ENCODE measurements around the gene PDE6D. TPM values are rescaled to one million over a fixed set of nuclear protein-coding genes. Genes with fewer than 3 reads are reported as not detected.

The PDE6D gene
- total and polyA plus RNA-seq, 2 of the 13 experiments (the other 11 are each of a cell fraction or from before 2014, with no cell fraction given), result 14.1 to 23.2 TPM

GRCh38 chr2:231780123-231780908, 766 bp downstream of the PDE6D start (continued):
- TF ChIP-seq ZBED4 (CRISPR knock-in tag; IDR thresholded peaks at IDR 0.05; ENCODE audit: borderline replicate concordance) (no peak), NFYC (CRISPR knock-in tag; IDR thresholded peaks at IDR 0.05) (no peak), MAX (IDR thresholded peaks at IDR 0.05) (peak; percentile 57), ZHX1 (CRISPR knock-in tag; IDR thresholded peaks at IDR 0.05; ENCODE audit: low read depth) (no peak), FOXK2 (IDR thresholded peaks at IDR 0.05) (no peak), NRL (CRISPR knock-in tag; IDR thresholded peaks at IDR 0.05; ENCODE audit: borderline replicate concordance) (peak; percentile 19; the same call in 1 of the 2 replicates), HIC2 (CRISPR knock-in tag; IDR thresholded peaks at IDR 0.05; ENCODE audit: low read depth) (no peak), JARID2 (CRISPR knock-in tag; IDR thresholded peaks at IDR 0.05; ENCODE audit: insufficient replicate concordance) (no peak), MTF1 (CRISPR knock-in tag; IDR thresholded peaks at IDR 0.05) (no peak), ZNF83 (CRISPR knock-in tag; IDR thresholded peaks at IDR 0.05; ENCODE audit: borderline replicate concordance) (no peak), MED13 (CRISPR knock-in tag; IDR thresholded peaks at IDR 0.05) (no peak), ZNF775 (CRISPR knock-in tag; IDR thresholded peaks at IDR 0.05; ENCODE audit: borderline replicate concordance) (no peak), SNAPC4 (CRISPR knock-in tag; IDR thresholded peaks at IDR 0.05) (no peak), MXD3 (CRISPR knock-in tag; IDR thresholded peaks at IDR 0.05) (no peak; the same call in 1 of the 2 replicates)
